HG03175 (cell line): ENCODE results near the gene ZNF738.

ENCODE experiments used
- ATAC-seq: cut with Tn5 transposase; IDR thresholded peaks from one replicate; pipeline ENCODE4 v1.9.1; 2021; ENCODE audit warnings: mild to moderate bottlenecking, moderate library complexity; ENCODE audit not compliant: unreplicated experiment

The ZNF738 gene

DNA sequence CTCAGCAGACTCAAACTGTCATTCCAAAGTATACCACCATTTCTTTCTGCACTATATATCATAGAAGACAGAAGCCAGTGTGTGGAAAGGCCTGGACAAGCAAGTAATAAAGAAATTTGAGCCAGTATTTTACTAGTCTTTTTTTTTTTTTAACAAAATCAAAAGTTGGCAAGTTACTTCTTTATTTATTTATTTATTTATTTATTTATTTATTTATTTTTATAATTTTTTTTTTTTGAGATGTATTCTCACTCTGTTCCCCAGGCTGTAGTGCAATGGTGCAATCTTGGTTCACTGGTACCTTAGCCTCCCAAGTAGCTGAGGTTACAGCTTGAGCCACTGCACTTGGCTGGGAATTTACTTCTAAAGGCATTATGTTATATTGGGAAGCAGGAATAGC is 63.4 kb downstream of the ZNF738 start:
- ATAC-seq, result no peak

GRCh38 chr19:21423057-21424041 is 64.5 kb downstream of the ZNF738 start:
- ATAC-seq, result no peak
